ENCODE data around the gene TRUB1. TPM values are rescaled to one million over a fixed set of nuclear protein-coding genes. Genes with fewer than 3 reads are reported as not detected.

The TRUB1 gene
- total RNA-seq, 1 donor from 2014 or later = 9.0 TPM

- no peak for ATAC-seq
Measured at GRCh38 chr10:114974625-114975024, 36.6 kb downstream of the TRUB1 start.

GRCh38 chr10:114975091-114975490 is 37.1 kb downstream of the TRUB1 start:
- no peak for ATAC-seq
- DNase-seq (ENCODE audit: low spot score) = no peak

More at GRCh38 chr10:114974625-114975024, 36.6 kb downstream of the TRUB1 start:
- DNase-seq (ENCODE audit: low spot score) = no peak

- DNase-seq (ENCODE audit: low spot score) (no peak), ATAC-seq (no peak)
Measured at GRCh38 chr10:114982989-114983388, 45.0 kb downstream of the TRUB1 start.

- no peak for ATAC-seq
- DNase-seq (ENCODE audit: low spot score) = no peak
Measured at GRCh38 chr10:114987995-114988394, 50.0 kb downstream of the TRUB1 start.

- DNase-seq (ENCODE audit: low spot score) = no peak
- no peak for ATAC-seq
Measured at GRCh38 chr10:114990586-114990985, 52.6 kb downstream of the TRUB1 start.

- DNase-seq (ENCODE audit: low spot score) = no peak
- ATAC-seq = no peak
Measured at GRCh38 chr10:114990991-114991390, 53.0 kb downstream of the TRUB1 start.

- ATAC-seq = no peak
- no peak for DNase-seq (ENCODE audit: low spot score)
Measured at GRCh38 chr10:114992189-114992775, 54.3 kb downstream of the TRUB1 start.

- DNase-seq (ENCODE audit: low spot score) = no peak
- ATAC-seq = no peak
Measured at GRCh38 chr10:114995468-114996247, 57.7 kb downstream of the TRUB1 start.

- DNase-seq (ENCODE audit: low spot score) = no peak
- no peak for ATAC-seq
Measured at GRCh38 chr10:114996542-114996941, 58.5 kb downstream of the TRUB1 start.

GRCh38 chr10:114998993-114999392 is 61.0 kb downstream of the TRUB1 start:
- no peak for DNase-seq (ENCODE audit: low spot score)
- no peak for ATAC-seq

GRCh38 chr10:115001506-115002381 is 63.7 kb downstream of the TRUB1 start:
- ATAC-seq (peak; percentile 62), DNase-seq (ENCODE audit: low spot score) (no peak)

GRCh38 chr10:115003396-115003795 is 65.4 kb downstream of the TRUB1 start:
- ATAC-seq (no peak), DNase-seq (ENCODE audit: low spot score) (no peak)

GRCh38 chr10:115004236-115004862 is 66.4 kb downstream of the TRUB1 start:
- ATAC-seq = no peak

GRCh38 chr10:115005771-115006170 is 67.8 kb downstream of the TRUB1 start:
- no peak for ATAC-seq
- DNase-seq (ENCODE audit: low spot score) = no peak

More at GRCh38 chr10:115004236-115004862, 66.4 kb downstream of the TRUB1 start:
- no peak for DNase-seq (ENCODE audit: low spot score)

GRCh38 chr10:115018185-115018931 is 80.4 kb downstream of the TRUB1 start:
- no peak for DNase-seq (ENCODE audit: low spot score)
- ATAC-seq = no peak

GRCh38 chr10:115020449-115020848 is 82.5 kb downstream of the TRUB1 start:
- no peak for ATAC-seq
- DNase-seq (ENCODE audit: low spot score) = no peak

- ATAC-seq = no peak
- no peak for DNase-seq (ENCODE audit: low spot score)
Measured at GRCh38 chr10:115022733-115023132, 84.7 kb downstream of the TRUB1 start.

GRCh38 chr10:115023715-115024114 is 85.7 kb downstream of the TRUB1 start:
- DNase-seq (ENCODE audit: low spot score) (no peak), ATAC-seq (no peak)

- DNase-seq (ENCODE audit: low spot score) = no peak
- ATAC-seq = no peak
Measured at GRCh38 chr10:115024371-115024770, 86.4 kb downstream of the TRUB1 start.

GRCh38 chr10:115026056-115026745 is 88.2 kb downstream of the TRUB1 start:
- DNase-seq (ENCODE audit: low spot score) (no peak), ATAC-seq (no peak)
